EH (cell line): ENCODE data around the gene DAD1.

Experiments used
- DNase-seq: peaks from one replicate; pipeline ENCODE4 v3.0.0-alpha.2; 2015; ENCODE audit warnings: low read depth

DAD1 gene

DNA sequence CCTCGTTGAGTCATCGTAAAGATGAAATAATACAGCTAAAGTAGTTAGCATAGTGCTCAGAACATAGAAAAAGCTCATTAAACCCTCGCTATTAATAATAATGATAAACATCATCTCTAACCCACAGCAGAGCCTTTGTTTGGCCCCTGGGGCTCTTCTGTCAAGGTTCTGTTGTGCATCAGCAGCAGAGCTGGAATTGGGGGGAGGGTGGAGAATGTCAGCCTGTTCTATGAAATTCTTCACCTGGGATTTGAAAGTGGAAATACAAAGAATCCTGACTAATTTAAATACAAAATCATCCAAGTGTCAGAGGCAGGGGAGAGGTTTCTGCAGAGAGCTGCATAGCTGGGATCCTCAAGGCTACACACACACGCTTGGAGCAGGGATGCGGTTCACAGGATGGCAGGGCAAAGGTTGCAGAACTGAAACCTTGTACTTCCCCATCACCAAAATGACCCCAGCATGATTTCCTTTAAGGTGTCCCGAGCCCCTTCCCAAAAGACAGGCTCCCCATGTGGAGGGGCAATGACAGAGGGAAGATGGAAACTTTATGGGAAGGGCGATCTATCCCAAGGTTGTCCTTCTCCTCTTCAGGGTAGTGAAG lies 71.8 kb downstream of the DAD1 start:
- no peak for DNase-seq

DNA sequence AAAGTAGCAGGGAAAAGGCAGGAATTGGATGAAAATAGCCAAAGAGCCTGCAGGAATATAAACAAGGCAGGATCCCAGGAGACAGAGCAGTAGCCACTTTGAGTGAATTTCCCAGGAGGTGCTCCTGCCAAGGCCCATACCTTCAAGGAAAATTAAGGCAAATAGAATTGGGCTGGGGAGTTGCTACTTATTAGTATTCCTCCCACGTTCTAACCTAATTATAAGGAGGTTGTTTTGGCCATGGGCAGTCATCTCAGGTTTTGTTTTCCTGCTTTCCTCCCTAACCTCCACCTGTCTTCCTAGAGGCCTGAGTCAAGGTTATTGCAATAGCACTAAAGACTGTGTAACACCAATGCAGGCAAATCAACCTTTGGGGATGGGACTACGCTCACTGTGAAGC lies 73.1 kb downstream of the DAD1 start:
- DNase-seq = no peak
